GM18907 (cell line): ENCODE data around the gene SGPP2.
"Not testable (repeated sequence)": the region's sequence is repeated elsewhere in the genome, so short reads cannot be mapped to it uniquely, and the experiment has no call there.

Experiments used
- ATAC-seq: cut with Tn5 transposase; IDR thresholded peaks from one replicate; pipeline ENCODE4 v1.9.1; 2021; ENCODE audit warnings: mild to moderate bottlenecking, moderate library complexity; ENCODE audit not compliant: unreplicated experiment

Gene SGPP2

DNA sequence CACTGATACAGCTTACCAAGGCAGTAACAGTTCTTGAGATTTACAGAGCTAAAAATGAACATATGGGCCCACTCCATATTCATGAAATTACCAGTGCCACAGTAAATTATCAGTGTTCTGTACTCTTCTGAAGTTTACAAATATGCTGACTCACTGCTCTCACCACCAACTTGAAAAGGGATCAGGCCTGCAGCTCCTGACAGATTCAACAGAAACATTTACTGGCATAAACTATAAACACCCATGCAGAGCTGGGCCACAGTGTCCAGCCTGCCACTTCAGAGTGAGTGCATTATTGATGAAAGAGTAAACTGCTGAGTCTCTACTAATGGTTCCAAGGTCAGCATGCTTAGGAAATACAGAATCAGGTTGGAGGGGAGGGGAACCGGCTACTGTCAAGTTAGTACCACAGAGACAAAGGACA is 148.4 kb downstream of the SGPP2 start:
- ATAC-seq = no peak

DNA sequence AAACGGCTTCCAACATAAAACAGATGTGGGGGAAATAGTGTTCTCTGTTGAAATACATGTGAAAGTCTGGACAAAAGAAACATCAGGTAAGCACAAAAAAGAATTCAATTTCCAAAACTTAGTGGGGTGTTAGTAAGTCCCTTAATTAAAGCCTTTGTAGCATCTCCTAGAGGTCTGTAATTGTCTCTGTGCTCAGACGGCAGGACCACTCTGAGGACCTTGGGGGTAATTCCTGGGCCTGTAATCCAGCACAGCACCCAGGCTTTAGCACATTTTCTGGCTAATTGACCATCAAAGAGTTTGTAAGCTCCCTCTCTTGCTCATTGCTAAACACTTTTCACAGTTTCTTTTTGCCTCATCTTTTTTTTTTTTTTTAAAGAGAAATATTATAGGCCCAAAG is 151.3 kb downstream of the SGPP2 start:
- ATAC-seq = no peak

DNA sequence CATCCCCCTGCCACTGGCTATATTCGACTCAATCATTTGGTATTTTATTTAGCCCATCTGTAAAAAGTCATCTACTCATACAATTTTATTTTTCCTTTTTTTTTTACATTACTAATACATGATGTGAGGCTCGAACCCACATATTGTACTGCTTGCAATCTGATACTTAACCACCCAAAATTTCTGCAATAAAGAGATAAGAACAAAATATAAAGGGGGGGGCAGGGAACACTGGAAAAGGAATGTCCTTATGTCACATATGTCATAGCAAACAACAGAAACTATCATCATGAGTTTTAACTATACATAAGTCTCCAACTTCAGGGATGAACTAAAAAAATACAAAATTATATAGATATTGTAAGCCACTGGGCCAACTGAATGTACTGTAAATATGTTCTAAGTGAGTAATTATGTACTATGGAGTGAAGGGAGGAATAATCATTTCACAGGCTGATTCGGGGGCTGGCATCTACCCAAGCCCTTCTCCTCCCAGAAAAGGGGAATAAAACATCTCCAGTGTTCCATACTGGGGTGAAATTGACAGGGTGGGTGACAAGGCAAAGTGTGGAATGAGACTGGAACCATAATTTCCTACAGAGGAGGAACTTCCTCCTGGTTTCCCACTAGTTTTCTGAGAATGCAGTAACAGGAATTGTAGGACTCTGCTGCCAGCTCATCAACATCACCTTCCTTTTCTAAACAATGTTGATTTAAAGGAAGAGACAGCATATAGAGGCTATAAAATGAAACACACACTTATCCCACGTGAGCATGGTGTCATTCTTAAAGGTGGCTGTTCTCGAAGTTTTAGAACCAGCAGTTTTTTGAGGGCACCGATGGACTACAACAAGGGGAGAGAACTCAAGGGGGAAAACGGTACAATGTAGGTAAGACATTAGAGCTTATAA is 152.1 kb downstream of the SGPP2 start:
- ATAC-seq = no peak

DNA sequence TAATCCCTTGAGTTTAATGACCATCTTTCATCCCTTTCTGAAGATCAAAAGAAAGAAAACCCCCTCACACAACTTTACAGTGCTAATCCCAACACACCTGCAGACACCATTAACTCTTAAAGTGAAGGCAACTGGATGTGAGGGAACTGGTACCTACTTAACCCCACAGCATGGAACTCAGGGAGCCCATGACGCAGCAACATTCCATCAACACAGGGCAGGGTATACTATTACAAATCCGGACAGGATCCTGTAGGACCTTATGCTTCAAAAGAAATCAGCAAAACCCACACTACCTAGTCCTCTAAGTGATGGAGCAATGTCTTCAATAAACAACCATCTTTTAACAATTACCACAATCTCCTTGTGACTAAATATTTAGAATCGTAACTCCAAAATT is 153.0 kb downstream of the SGPP2 start:
- no peak for ATAC-seq

DNA sequence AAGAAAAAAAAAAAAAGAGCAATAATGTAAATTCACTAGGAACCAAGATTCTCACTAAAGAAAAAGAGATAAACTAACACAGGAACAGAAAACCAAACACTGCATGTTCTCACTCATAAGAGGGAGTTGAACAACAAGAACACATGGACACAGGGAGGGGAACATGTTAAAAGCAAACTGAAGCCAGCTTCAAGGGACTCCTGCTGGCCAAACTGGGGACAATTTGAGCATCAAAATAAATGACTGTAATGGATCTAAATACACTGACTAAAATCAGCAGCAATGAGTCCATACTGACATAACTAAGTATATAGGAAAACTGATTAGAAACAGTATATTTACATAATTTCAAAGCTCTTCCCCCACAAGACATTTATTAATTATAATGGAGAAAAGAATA is 158.6 kb downstream of the SGPP2 start:
- ATAC-seq = no peak

DNA sequence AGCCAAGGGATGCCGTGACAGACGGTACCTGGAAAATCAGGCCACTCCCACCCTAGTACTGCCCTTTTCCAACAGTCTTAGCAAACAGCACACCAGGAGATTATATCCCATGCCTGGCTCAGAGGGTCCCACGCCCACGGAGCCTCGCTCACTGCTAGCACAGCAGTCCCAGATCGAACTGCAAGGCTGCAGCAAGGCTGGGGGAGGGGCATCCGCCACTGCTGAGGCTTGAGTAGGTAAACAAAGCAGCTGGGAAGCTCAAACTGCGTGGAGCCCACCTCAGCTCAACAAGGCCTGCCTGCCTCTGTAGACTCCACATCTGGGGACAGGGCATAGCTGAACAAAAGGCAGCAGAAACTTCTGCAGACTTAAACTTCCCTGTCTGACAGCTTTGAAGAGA is 160.2 kb downstream of the SGPP2 start:
- ATAC-seq = not testable (repeated sequence)

DNA sequence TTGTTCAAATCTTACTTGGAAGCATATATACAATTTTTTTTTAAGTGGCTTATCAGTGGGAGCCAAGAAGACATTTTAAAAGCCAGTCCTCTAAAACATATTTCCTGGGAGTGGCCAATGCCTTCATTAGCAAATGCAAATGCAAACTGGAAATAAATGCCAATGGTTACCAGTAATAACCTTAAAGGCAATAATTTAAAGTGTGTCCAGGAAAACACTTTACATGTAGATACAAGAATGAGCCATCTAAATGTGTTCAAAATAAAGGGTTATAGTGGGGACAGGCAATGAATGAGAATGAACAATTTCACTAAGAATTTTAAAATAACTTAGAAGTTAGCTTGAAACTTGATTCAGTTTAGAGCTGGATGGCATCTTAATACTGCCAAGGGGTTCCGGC is 167.3 kb downstream of the SGPP2 start:
- no peak for ATAC-seq

DNA sequence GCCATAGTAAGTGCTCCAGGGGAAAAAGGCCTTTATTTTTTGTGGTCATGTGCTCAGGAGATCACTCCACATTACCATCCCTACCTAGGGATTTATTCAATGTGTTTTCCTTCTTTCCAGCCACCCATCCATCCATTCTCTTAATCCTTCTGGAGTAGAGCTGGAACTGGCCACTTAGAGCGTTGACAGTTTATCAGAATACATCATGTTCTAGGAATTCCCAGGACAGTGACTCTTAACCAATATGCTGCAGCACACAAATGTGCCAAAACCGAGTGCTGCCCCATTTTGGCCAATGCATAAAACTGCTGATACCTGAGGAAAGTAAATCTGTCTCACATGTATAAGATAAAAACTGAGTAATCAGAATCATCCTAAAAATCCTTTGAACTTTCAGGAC is 167.8 kb downstream of the SGPP2 start:
- ATAC-seq = no peak

DNA sequence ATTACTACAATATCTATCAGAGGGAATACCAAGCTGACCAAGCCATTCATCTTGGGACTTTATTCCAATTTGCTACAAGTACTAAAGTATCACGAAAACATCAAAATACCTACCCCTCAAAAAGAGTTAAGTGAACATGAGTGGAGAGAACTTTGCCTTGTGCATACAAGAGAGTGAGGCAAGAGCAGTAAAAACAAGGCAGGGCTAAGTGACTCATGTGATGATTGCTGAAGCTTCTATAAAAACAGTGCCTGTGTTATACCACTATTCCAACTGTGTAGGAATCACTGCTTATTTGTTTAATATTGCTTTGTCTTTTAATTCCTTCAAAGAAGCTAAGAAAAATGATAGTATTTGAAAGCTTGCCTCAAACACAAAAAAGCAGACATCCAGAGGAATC is 170.3 kb downstream of the SGPP2 start:
- no peak for ATAC-seq

DNA sequence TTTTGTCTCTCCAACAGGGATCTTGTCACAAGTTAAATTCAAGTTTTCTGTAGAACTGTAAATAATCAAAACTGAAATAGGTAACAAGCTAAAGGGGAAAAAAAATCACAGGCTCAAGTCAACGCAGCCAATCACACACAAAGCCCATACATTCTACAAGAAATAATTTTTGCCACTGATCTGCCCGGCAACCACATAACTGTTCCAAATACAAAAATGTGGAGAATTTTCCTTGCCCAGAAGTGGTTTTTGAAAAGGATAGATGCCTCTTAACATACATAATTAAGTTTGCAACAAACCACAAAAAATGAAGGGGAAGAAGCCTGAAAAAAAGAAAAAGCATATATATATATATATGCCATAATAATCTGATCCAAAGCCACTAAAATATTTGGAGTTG is 171.2 kb downstream of the SGPP2 start:
- no peak for ATAC-seq

DNA sequence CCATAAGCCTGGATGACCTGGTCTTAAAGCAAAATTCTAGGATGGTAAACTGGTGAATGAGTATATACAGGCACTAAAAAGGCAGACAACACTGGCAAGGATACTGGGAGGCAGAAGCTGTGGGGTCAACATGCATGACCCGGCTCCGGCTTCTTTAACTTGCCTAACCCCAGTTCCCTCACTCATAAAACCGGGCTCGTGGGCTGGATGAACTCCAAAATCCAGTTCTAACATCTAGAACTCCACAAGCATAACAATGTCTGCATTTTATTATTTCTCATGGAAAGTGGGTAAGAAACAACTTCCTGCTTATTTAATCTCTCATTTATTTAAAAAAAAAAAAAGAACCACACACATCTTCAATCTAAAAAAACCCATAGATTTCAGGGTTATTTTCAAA is 174.3 kb downstream of the SGPP2 start:
- ATAC-seq = no peak

DNA sequence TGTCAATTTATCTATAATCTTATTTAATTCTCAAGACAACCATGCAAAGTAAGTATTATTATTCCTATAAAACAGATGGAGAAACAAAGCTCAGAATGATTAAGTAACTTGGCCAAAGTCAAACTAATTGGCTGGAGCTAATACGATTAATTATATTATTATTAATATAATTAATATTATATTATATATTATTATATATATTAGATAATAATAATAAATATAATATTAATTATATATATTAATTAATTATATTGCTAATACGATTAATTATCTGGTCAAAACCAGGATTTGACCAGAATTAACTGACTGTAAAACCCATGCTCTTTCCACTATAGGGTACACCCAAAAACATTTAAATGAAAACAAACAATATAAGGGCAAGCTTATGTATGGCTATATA is 179.2 kb downstream of the SGPP2 start:
- no peak for ATAC-seq

DNA sequence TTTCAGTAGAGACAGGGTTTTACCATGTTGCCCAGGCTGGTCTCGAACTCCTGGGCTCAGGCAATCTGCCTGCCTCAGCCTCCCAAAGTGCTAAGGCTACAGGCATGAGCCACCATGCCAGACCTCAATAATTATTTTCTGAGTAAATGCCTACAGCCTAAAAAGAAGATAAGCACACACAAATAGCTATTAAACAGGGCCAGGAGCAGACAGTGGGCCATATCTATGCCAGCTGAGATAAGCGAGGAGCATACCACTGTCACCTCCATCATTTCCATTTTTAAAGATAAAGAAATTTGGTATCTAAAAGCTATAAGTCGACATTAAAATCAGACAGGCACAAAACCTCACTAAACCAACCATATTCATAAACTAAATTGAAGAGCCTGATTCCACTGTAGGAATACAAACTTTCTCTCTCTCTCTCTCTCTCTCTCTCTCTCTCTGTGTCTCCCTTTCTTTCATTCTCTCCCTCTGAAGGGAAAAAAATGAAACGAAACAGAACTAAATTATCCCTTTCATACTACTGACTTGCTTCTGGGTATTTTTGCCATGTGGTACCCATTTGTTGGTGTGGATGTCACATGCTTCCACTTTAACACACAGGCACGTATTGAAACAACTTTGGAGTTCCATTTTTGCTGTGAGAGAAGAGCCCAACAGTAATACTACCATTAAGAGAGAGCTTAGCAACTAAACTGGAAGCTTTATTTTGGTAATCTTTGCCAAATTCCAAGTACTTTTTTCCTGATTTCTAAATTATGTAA is 180.6 kb downstream of the SGPP2 start:
- ATAC-seq = no peak

DNA sequence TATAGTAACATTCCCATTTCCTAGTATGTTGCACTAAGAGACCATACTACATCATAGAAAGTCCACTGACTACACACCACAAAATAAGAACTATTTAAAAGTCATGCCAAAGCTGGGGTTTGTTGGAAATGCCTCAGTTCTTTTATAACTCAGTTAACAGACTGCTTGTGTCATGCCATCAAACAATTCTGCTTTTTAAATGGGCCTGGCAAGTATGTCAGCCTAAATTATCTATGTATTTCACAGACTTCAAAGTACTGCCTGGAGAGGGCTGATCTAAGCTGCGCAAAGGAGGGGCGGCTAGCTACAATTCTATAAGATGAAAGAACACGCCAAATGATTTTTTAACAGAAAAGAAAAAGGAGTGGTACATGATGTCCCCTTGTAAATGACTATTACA is 182.0 kb downstream of the SGPP2 start:
- ATAC-seq = no peak

DNA sequence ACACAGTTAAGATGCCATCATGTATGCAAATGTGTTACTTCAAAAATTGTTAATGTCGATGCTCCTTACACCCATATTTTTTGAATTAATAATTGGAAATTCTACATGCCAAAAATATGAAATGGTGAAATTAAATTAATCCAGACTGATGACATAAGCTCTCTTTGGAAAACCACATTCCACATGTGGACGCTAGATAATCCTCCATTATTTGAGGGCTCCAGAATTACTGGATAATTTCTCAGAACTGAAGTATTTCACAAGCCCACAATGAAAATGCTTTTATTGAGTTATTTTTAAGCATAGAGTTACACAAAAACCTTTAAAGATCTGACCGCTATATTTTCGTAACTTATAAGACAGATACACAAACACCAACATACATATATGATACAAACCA is 183.7 kb downstream of the SGPP2 start:
- ATAC-seq = no peak

DNA sequence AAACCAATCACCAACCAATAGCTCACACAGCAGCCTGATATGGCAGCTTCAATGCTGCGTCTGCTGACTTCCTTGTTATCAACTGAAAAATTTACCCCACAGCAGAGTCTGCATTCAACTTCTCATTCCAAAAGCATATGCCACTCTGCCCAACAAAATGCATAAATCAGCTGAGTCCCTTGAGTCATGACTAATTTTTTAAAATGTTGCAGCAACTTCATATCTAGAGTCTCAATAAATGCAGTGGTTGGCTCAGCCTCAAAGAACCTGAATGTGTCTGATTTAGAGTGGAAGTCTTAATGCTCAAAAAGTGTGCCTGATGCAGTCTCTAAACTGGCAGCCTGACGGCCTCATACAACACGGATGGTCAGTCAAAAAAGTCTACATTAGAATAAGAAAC is 185.0 kb downstream of the SGPP2 start:
- ATAC-seq = no peak
